HL-60 (cell line): ENCODE data around the gene EGFL8.

Experiments
- POLR2AphosphoS5 ChIP-seq: IDR thresholded peaks from 2 replicates; pipeline ENCODE4 v1.6.1; 2012; ENCODE audit warnings: low read depth
- TF ChIP-seq, protein P1 (sequence below): IDR thresholded peaks from one replicate; pipeline ENCODE4 v1.5.1; 2011; ENCODE audit warnings: low read length, control low read depth, inconsistent platforms; ENCODE audit not compliant: insufficient read depth

DNA sequence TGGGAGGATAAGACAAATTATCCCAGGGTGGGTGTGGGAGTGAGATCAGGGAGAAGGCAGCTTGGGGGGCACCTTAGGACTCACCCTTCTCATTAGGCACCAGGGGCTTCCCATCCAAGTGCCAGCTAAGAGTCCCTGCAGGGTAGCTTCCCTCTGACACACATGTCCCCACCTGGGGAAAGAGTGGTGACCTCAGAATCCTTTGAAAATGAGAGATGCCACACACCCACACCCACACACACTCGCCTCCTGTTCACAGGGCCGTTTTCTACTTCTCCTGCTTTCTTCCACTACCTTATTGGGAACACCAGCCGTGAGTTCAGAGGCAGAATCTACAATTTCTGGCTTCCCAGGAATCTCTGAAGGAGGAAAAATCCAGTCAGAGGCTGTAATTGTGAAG is 18.6 kb downstream of the EGFL8 start:
- TF ChIP-seq, protein P1, sequence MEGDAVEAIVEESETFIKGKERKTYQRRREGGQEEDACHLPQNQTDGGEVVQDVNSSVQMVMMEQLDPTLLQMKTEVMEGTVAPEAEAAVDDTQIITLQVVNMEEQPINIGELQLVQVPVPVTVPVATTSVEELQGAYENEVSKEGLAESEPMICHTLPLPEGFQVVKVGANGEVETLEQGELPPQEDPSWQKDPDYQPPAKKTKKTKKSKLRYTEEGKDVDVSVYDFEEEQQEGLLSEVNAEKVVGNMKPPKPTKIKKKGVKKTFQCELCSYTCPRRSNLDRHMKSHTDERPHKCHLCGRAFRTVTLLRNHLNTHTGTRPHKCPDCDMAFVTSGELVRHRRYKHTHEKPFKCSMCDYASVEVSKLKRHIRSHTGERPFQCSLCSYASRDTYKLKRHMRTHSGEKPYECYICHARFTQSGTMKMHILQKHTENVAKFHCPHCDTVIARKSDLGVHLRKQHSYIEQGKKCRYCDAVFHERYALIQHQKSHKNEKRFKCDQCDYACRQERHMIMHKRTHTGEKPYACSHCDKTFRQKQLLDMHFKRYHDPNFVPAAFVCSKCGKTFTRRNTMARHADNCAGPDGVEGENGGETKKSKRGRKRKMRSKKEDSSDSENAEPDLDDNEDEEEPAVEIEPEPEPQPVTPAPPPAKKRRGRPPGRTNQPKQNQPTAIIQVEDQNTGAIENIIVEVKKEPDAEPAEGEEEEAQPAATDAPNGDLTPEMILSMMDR, result no peak
- no peak for TF ChIP-seq POLR2AphosphoS5
